ENCODE results near the gene PCSK2. TPM values are rescaled to one million over a fixed set of nuclear protein-coding genes. Genes with fewer than 3 reads are reported as not detected.

PCSK2 gene
- total RNA-seq, 4 donors from 2014 or later = 0.64 to 4.1 (median 1.4) TPM; not detected in 1

DNA sequence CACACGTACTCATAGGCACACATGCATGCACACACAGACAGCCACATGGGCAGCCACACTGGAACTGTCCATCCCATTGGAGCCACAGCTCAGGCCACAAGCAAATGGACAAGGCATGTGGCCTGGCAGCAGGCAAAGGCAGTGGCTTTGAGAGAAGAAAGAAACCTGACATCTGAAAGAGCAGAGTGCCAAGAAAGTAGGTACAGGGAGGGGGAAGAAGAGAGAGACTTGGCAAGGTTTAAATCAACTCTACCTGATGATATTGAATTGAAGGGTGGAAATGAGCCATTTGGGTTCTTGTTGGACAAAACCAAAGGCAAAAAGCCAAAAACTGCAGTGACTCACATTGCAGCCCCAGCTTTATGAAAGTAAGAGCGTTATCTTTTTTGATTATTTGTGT, 142.7 kb downstream of the PCSK2 start:
- Histone ChIP-seq H3K4me1 (no peaks in the 10 kb centered on the region), H3K9me3 (no peaks in the 10 kb centered on the region), H3K27ac (no peak overlapping the region), H3K4me3 (no peak overlapping the region), H3K27me3 (no peaks in the 10 kb centered on the region), H3K36me3 (no peaks in the 10 kb centered on the region)
- TF ChIP-seq POLR2A (IDR thresholded peaks at IDR 0.05) (no peak), POLR2AphosphoS5 (IDR thresholded peaks at IDR 0.05) (no peak), CTCF (IDR thresholded peaks at IDR 0.05) (no peak), EP300 (IDR thresholded peaks at IDR 0.05; ENCODE audit: low read depth) (no peak)
- intact Hi-C loops (cut with DNase I; ENCODE audit: low total_unique reads) (no loop called here), in situ Hi-C loops (cut with MboI; ENCODE audit: low pct_ligation_motif_present in 1 of 4, low pct_unique_long_range_greater_than_20kb in 1 of 4, low sequenced_read_pairs in 3 of 4) (loop anchor here in 1 of 4 donors (25.0 kb wide), 1 partner anchor 107 kb away; no protein-coding TSS in a partner anchor)
- no peak for DNase-seq
- 79 to 80% methylated on average over 1 to 2 of the region's 2 CpGs for WGBS, 2 donors (ENCODE audit: low coverage in 1 of 2)

DNA sequence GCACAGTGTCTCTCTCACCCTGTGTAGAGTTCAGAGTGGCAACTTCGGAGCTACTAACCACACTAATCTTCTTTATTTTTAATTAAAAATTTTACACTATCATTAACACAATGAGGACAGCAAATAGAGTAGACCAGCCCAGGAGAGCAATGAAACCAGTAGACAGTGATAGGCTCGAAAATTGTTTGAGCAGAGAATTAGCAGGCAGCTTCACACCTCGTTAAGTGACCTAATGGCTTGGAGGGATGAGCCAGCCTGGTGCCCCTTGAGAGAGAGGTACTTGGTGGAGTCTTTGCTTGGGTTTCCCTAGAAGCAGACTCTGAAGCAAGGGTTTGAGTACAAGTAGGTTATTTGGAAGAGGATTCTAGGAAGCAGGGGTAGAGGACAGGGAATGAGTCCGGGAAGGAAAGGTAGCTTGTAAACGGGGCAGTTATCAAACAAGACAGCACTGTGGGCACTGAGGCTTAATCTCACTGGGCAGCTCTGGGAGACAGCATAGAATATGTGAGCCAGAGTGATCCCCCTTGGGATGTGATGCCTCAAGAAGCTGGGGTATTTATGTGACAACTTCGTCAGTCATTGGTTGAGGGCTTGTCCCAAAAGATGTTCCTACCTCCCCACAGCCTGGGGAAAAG, 146.1 kb downstream of the PCSK2 start:
- no peaks in the 10 kb centered on the region for H3K4me1 ChIP-seq
- H3K9me3 ChIP-seq = no peaks in the 10 kb centered on the region
- H3K36me3 ChIP-seq = no peaks in the 10 kb centered on the region
- H3K4me3 ChIP-seq = no peak overlapping the region
- in situ Hi-C loops (cut with MboI; ENCODE audit: low pct_ligation_motif_present in 1 of 4, low pct_unique_long_range_greater_than_20kb in 1 of 4, low sequenced_read_pairs in 3 of 4) = loop anchor here in 1 of 4 donors (25.0 kb wide), 1 partner anchor 111 kb away; no protein-coding TSS in a partner anchor
- TF ChIP-seq POLR2A (IDR thresholded peaks at IDR 0.05) (no peak), CTCF (IDR thresholded peaks at IDR 0.05) (no peak), EP300 (IDR thresholded peaks at IDR 0.05; ENCODE audit: low read depth) (no peak), POLR2AphosphoS5 (IDR thresholded peaks at IDR 0.05) (no peak)
- intact Hi-C loops (cut with DNase I; ENCODE audit: low total_unique reads) = no loop called here
- 60 to 70% methylated on average over 3 to 6 of the region's 6 CpGs for WGBS, 2 donors (ENCODE audit: low coverage in 1 of 2)
- H3K27ac ChIP-seq = no peak overlapping the region
- H3K27me3 ChIP-seq = no peaks in the 10 kb centered on the region
- DNase-seq = no peak

DNA sequence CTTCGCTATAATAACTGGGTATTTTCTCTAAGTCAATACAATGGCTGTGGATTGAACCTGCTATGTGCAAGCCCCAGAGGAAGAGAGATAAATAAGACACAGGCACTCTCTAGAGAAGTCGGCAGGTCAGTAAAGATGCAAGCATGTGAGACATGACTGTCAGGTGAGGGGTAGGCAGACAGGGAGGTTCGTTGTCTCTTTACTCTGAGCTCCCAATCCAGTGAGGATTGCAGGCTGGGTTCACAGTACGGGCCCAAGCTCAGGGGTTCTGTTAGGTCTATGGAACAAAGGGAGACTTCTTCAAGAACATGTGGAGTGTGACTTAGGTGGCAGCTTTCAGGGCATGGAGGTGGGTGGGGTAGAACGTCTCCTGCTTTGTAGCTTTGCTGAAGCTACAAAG, 147.2 kb downstream of the PCSK2 start:
- no peak for TF ChIP-seq EP300 (IDR thresholded peaks at IDR 0.05; ENCODE audit: low read depth)
- no peak for TF ChIP-seq POLR2AphosphoS5 (IDR thresholded peaks at IDR 0.05)
- no peak for TF ChIP-seq POLR2A (IDR thresholded peaks at IDR 0.05)
- TF ChIP-seq CTCF (IDR thresholded peaks at IDR 0.05) = no peak
- Histone ChIP-seq H3K9me3 (no peaks in the 10 kb centered on the region), H3K36me3 (no peaks in the 10 kb centered on the region), H3K27me3 (no peaks in the 10 kb centered on the region), H3K4me3 (no peak overlapping the region), H3K4me1 (no peaks in the 10 kb centered on the region), H3K27ac (no peak overlapping the region)
- no peak for DNase-seq
- 66 to 76% methylated on average over 4 to 5 of the region's 5 CpGs for WGBS, 2 donors (ENCODE audit: low coverage in 1 of 2)
- intact Hi-C loops (cut with DNase I; ENCODE audit: low total_unique reads) = no loop called here
- in situ Hi-C loops (cut with MboI; ENCODE audit: low pct_ligation_motif_present in 1 of 4, low pct_unique_long_range_greater_than_20kb in 1 of 4, low sequenced_read_pairs in 3 of 4) = loop anchor here in 1 of 4 donors (25.0 kb wide), 1 partner anchor 112 kb away; no protein-coding TSS in a partner anchor

GRCh38 chr20:17376031-17376430, 149.2 kb downstream of the PCSK2 start:
- no peaks in the 10 kb centered on the region for H3K36me3 ChIP-seq
- TF ChIP-seq EP300 (IDR thresholded peaks at IDR 0.05; ENCODE audit: low read depth) (no peak), POLR2A (IDR thresholded peaks at IDR 0.05) (no peak), POLR2AphosphoS5 (IDR thresholded peaks at IDR 0.05) (no peak), CTCF (IDR thresholded peaks at IDR 0.05) (no peak)
- H3K27ac ChIP-seq = no peak overlapping the region
- in situ Hi-C loops (cut with MboI; ENCODE audit: low pct_ligation_motif_present in 1 of 4, low pct_unique_long_range_greater_than_20kb in 1 of 4, low sequenced_read_pairs in 3 of 4) (no loop called here), intact Hi-C loops (cut with DNase I; ENCODE audit: low total_unique reads) (no loop called here)
- H3K27me3 ChIP-seq = no peaks in the 10 kb centered on the region
- no peak overlapping the region for H3K4me3 ChIP-seq
- 0 to 59% methylated on average over 1 to 5 of the region's 5 CpGs for WGBS, 2 donors (ENCODE audit: low coverage in 1 of 2)
- H3K4me1 ChIP-seq = no peaks in the 10 kb centered on the region
- no peak for DNase-seq
- H3K9me3 ChIP-seq = no peaks in the 10 kb centered on the region

All from transverse colon (tissue), 4 donors.